Measurements from ENCODE around the gene GRM7.

GRM7 gene

DNA sequence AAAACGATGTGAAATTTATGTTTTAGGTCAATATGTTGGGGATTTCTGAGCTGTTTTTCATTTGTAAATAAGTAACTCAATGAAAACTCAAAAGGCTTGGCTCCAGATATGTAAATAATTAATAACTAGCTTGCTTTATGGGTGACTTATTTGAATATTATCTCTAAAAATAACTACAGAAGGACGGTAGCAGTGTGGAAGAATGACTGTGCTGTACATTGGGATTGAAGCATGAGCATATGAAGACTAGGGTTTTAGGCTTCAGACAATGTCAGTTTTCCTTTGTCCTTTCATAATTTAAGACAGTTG lies 343.9 kb downstream of the GRM7 start:
- Histone ChIP-seq H3K4me3 (ENCODE audit: low read length) (peak overlapping the region; percentile 61), H3K4me2 (ENCODE audit: low read length) (peak overlapping the region; percentile 66), H3K36me3 (replicated peaks; ENCODE audit: low read depth, low read length) (no peaks in the 10 kb centered on the region), H4K20me1 (ENCODE audit: insufficient read depth, low read length) (no peaks in the 10 kb centered on the region), H3K27me3 (ENCODE audit: low read depth, low read length) (no peaks in the 10 kb centered on the region), H3K27ac (ENCODE audit: low read length) (peak overlapping the region; percentile 92), H2AFZ (ENCODE audit: low read depth, low read length) (peak overlapping the region; percentile 89), H3K9me3 (ENCODE audit: insufficient read depth, low read length) (no peaks in the 10 kb centered on the region), H3K79me2 (ENCODE audit: low read length) (no peaks in the 10 kb centered on the region), H3K4me1 (ENCODE audit: low read length) (peaks cover 62% of the 10 kb centered on the region), H3K9ac (ENCODE audit: low read length) (peak overlapping the region; percentile 49)
- TF ChIP-seq, protein P1, sequence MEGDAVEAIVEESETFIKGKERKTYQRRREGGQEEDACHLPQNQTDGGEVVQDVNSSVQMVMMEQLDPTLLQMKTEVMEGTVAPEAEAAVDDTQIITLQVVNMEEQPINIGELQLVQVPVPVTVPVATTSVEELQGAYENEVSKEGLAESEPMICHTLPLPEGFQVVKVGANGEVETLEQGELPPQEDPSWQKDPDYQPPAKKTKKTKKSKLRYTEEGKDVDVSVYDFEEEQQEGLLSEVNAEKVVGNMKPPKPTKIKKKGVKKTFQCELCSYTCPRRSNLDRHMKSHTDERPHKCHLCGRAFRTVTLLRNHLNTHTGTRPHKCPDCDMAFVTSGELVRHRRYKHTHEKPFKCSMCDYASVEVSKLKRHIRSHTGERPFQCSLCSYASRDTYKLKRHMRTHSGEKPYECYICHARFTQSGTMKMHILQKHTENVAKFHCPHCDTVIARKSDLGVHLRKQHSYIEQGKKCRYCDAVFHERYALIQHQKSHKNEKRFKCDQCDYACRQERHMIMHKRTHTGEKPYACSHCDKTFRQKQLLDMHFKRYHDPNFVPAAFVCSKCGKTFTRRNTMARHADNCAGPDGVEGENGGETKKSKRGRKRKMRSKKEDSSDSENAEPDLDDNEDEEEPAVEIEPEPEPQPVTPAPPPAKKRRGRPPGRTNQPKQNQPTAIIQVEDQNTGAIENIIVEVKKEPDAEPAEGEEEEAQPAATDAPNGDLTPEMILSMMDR (IDR thresholded peaks at IDR 0.05; ENCODE audit: low read depth, low read length): no peak
- no peak for TF ChIP-seq EZH2phosphoT487 (IDR thresholded peaks at IDR 0.05; ENCODE audit: low read depth)

DNA sequence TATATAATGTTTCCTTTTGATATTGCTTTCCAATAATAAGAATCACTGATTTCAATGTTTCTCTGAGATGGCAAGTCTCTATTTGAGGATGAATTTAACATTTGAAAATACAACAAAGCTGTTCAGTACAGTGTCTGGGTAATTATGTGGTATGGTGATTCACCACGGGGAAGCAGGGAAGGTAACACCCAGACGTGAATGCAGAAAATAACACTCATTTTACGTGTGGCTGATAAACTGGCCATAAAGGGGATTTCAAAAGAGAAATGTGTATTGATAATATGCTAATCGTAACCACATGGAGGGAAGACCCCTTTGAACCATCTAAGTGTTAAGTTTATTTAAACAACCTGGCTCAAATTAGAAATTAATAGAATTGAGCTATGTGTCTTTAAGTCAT lies 344.6 kb downstream of the GRM7 start:
- H3K9me3 ChIP-seq (ENCODE audit: insufficient read depth, low read length): no peaks in the 10 kb centered on the region
- H3K36me3 ChIP-seq (replicated peaks; ENCODE audit: low read depth, low read length): no peaks in the 10 kb centered on the region
- H2AFZ ChIP-seq (ENCODE audit: low read depth, low read length): peak overlapping the region; percentile 89
- TF ChIP-seq, protein P1 (IDR thresholded peaks at IDR 0.05; ENCODE audit: low read depth, low read length): no peak
- no peak for TF ChIP-seq EZH2phosphoT487 (IDR thresholded peaks at IDR 0.05; ENCODE audit: low read depth)
- H3K27ac ChIP-seq (ENCODE audit: low read length): peak overlapping the region; percentile 92
- H4K20me1 ChIP-seq (ENCODE audit: insufficient read depth, low read length): no peaks in the 10 kb centered on the region
- H3K9ac ChIP-seq (ENCODE audit: low read length): peak overlapping the region; percentile 49
- H3K27me3 ChIP-seq (ENCODE audit: low read depth, low read length): no peaks in the 10 kb centered on the region
- H3K4me3 ChIP-seq (ENCODE audit: low read length): peak overlapping the region; percentile 61
- H3K4me2 ChIP-seq (ENCODE audit: low read length): peak overlapping the region; percentile 66
- peaks cover 69% of the 10 kb centered on the region for H3K4me1 ChIP-seq (ENCODE audit: low read length)
- no peaks in the 10 kb centered on the region for H3K79me2 ChIP-seq (ENCODE audit: low read length)

DNA sequence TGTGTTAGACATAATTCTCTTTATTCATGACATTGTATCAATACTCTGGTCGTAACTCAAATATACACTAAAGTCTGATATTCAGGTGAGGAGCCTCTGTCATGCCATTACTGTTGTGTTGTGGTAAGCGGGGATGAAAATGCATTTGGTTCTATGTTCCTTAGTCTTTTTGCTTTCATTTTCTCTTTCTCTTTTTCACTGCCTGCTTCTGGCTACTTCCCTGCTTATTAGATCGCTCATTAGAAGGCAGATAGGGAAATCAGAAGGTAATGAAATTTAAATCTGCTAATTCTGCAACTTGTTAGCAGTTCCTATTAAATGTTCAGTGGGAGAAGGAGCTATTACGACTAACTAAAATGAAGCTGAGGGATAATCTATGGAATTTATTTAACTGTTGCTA lies 345.0 kb downstream of the GRM7 start:
- Histone ChIP-seq H3K4me1 (ENCODE audit: low read length) (peaks cover 73% of the 10 kb centered on the region), H3K9me3 (ENCODE audit: insufficient read depth, low read length) (no peaks in the 10 kb centered on the region), H3K27me3 (ENCODE audit: low read depth, low read length) (no peaks in the 10 kb centered on the region), H3K27ac (ENCODE audit: low read length) (peak overlapping the region; percentile 92), H3K79me2 (ENCODE audit: low read length) (no peaks in the 10 kb centered on the region), H3K36me3 (replicated peaks; ENCODE audit: low read depth, low read length) (no peaks in the 10 kb centered on the region), H3K4me2 (ENCODE audit: low read length) (peak overlapping the region; percentile 66), H3K9ac (ENCODE audit: low read length) (peak overlapping the region; percentile 49), H4K20me1 (ENCODE audit: insufficient read depth, low read length) (no peaks in the 10 kb centered on the region), H3K4me3 (ENCODE audit: low read length) (peak overlapping the region; percentile 61), H2AFZ (ENCODE audit: low read depth, low read length) (peak overlapping the region; percentile 89)
- TF ChIP-seq, protein P1 (IDR thresholded peaks at IDR 0.05; ENCODE audit: low read depth, low read length): no peak
- TF ChIP-seq EZH2phosphoT487 (IDR thresholded peaks at IDR 0.05; ENCODE audit: low read depth): no peak

GRCh38 chr3:7207125-7207524 lies 346.2 kb downstream of the GRM7 start:
- peak overlapping the region; percentile 66 for H3K4me2 ChIP-seq (ENCODE audit: low read length)
- H3K27ac ChIP-seq (ENCODE audit: low read length): peak overlapping the region; percentile 21; the same call in 1 of the 2 replicates
- H2AFZ ChIP-seq (ENCODE audit: low read depth, low read length): no peak overlapping the region
- H3K9ac ChIP-seq (ENCODE audit: low read length): no peak overlapping the region
- H3K79me2 ChIP-seq (ENCODE audit: low read length): no peaks in the 10 kb centered on the region
- TF ChIP-seq, protein P1 (IDR thresholded peaks at IDR 0.05; ENCODE audit: low read depth, low read length): no peak
- TF ChIP-seq EZH2phosphoT487 (IDR thresholded peaks at IDR 0.05; ENCODE audit: low read depth): no peak
- no peaks in the 10 kb centered on the region for H3K9me3 ChIP-seq (ENCODE audit: insufficient read depth, low read length)
- H4K20me1 ChIP-seq (ENCODE audit: insufficient read depth, low read length): no peaks in the 10 kb centered on the region
- no peaks in the 10 kb centered on the region for H3K36me3 ChIP-seq (replicated peaks; ENCODE audit: low read depth, low read length)
- peaks cover 73% of the 10 kb centered on the region for H3K4me1 ChIP-seq (ENCODE audit: low read length)
- H3K27me3 ChIP-seq (ENCODE audit: low read depth, low read length): no peaks in the 10 kb centered on the region
- no peak overlapping the region for H3K4me3 ChIP-seq (ENCODE audit: low read length)
